Stomach (tissue), 4 donors: ENCODE data around the gene IL17RB.

Source experiments
- CTCF ChIP-seq, 7 experiments: fragments of 450-650 bp in 4 of 7; fragments of 200-600 bp in 3 of 7; sonication (generic) in 3 of 7; IDR thresholded peaks; one replicate each; pipeline ENCODE4 v1.5.1; 2016 to 2019; ENCODE audit warnings: antibody characterized with exemption in 7 of 7, control low read depth in 2 of 7, mild to moderate bottlenecking in 1 of 7
- EP300 ChIP-seq: sonication (generic); formaldehyde crosslinking; IDR thresholded peaks from one replicate; pipeline ENCODE4 v1.6.1; 2017; ENCODE audit warnings: antibody characterized with exemption
- POLR2A ChIP-seq, 4 donors: fragments of 450-650 bp; IDR thresholded peaks; one replicate each; pipeline ENCODE4 v1.6.1; 2016; ENCODE audit warnings: antibody characterized with exemption in 4 of 4, control low read depth in 2 of 4, mild to moderate bottlenecking in 1 of 4, moderate library complexity in 1 of 4
- POLR2AphosphoS5 ChIP-seq, 3 donors: sonication (generic); formaldehyde crosslinking; IDR thresholded peaks; one replicate each; pipeline ENCODE4 v1.6.1; 2016; ENCODE audit warnings: antibody characterized with exemption in 3 of 3

GRCh38 chr3:53803124-53803815 is 43.1 kb upstream of the IL17RB start:
- TF ChIP-seq EP300 (no peak), POLR2A (IDR thresholded peaks at IDR 0.05) (no peak), CTCF (IDR thresholded peaks at IDR 0.05) (no peak), POLR2AphosphoS5 (IDR thresholded peaks at IDR 0.05) (no peak)
